Activated T-cell treated with anti-CD3 and anti-CD28 coated beads, Interleukin-2, amount 50 U/mL, for 72 hours (primary cell): ENCODE results near the gene NBAS. TPM values are rescaled to one million over a fixed set of nuclear protein-coding genes. Genes with fewer than 3 reads are reported as not detected.

ENCODE experiments used
- ATAC-seq, 2 donors: fragments of 150-1000 bp; cut with Tn5 transposase; replicated peaks in 1 of 2; 2 replicates each; pipeline ENCODE4 v1.10.0; 2021; ENCODE audit warnings: moderate library complexity in 2 of 2, mild to moderate bottlenecking in 1 of 2
- DNase-seq, 2 donors: peaks; one replicate each; pipeline ENCODE4 v3.0.0; 2021 to 2022; ENCODE audit warnings: mixed read lengths in 1 of 2
- H3K27ac Mint-ChIP-seq: one replicate; pipeline ENCODE4 v1.8.0; 2022; ENCODE audit warnings: mild to moderate bottlenecking, moderate library complexity, mixed read lengths
- H3K27me3 Mint-ChIP-seq: one replicate; pipeline ENCODE4 v1.8.0; 2022; ENCODE audit warnings: low read depth, mixed read lengths
- H3K36me3 Mint-ChIP-seq, 2 donors: one replicate each; pipeline ENCODE4 v1.8.0; 2022; ENCODE audit warnings: mixed read lengths in 2 of 2, mild to moderate bottlenecking in 1 of 2; ENCODE audit not compliant: insufficient read depth in 2 of 2
- H3K4me1 Mint-ChIP-seq: one replicate; pipeline ENCODE4 v1.8.0; 2022; ENCODE audit warnings: low read depth, mixed read lengths
- H3K4me3 Mint-ChIP-seq, 2 donors: one replicate each; pipeline ENCODE4 v1.8.0; 2022; ENCODE audit warnings: mild to moderate bottlenecking in 2 of 2, mixed read lengths in 2 of 2, moderate library complexity in 2 of 2
- H3K9me3 Mint-ChIP-seq, 2 donors: one replicate each; pipeline ENCODE4 v1.8.0; 2022; ENCODE audit warnings: mixed read lengths in 2 of 2
- total RNA-seq, 2 donors: library from RNA; stranded (reverse); gene quantifications; one replicate each; pipeline ENCODE4 v1.2.3, GENCODE V29; 2022

Gene NBAS
- total RNA-seq, 2 donors from 2014 or later = 45.9 to 50.8 TPM

- Mint-ChIP-seq H3K4me1 (peaks cover 29% of the 10 kb centered on the region), H3K36me3 (peaks cover 11 to 12% of the 10 kb centered on the region in 2 donors), H3K27ac (no peak overlapping the region), H3K9me3 (no peaks in the 10 kb centered on the region), H3K4me3 (no peak overlapping the region), H3K27me3 (peaks cover 35% of the 10 kb centered on the region)
- no peak for ATAC-seq
- no peak for DNase-seq
Observed at GRCh38 chr2:15181092-15181745, 379.9 kb downstream of the NBAS start.

DNA sequence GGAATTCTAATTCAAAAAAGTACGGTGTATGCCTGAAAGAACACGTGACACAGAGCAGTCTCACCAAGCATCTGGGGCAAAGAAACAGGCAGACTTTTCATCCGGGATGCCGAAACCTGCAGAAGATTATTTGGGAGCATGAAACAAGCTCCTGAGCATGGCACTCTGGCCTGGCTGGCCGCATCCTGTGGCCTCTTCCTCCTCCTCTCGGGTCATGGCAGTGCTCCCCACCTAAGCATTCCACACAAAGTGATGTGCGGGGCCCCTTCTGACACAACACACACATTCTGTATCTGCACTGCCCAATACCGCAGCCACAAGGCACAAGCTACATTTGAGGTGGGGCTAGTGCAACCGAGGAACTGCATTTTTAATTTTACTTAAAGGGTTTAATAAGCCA is 380.8 kb downstream of the NBAS start:
- Mint-ChIP-seq H3K27ac (no peak overlapping the region), H3K36me3 (peaks cover 11 to 20% of the 10 kb centered on the region in 2 donors), H3K4me1 (peaks cover 37% of the 10 kb centered on the region), H3K27me3 (peaks cover 43% of the 10 kb centered on the region), H3K9me3 (no peaks in the 10 kb centered on the region), H3K4me3 (no peak overlapping the region)
- DNase-seq (no peak), ATAC-seq (no peak)

DNA sequence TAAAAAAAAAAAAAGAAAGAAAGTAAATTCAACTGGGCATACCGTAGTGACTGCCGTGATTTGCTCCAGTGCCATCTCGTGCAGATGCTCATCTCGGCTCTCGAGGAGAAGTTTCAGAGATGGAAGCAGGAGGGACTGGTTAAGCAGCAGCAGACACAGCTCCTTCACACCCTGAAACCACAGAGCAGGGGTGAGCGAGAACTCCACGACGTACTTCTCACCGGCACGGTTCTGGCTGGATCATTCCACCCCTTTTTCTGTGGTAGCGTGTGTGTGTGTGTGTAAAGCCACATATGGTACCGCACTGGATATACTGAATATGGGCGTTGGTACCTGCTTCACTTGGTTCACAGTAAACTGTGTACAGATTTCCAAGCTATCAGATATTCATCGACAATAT is 382.2 kb downstream of the NBAS start:
- Mint-ChIP-seq H3K27ac (no peak overlapping the region), H3K4me3 (peak overlapping the region in 1 of 2 donors; percentile 61), H3K4me1 (peaks cover 45% of the 10 kb centered on the region), H3K36me3 (peaks cover 11 to 22% of the 10 kb centered on the region in 2 donors), H3K27me3 (peaks cover 45% of the 10 kb centered on the region), H3K9me3 (no peaks in the 10 kb centered on the region)
- DNase-seq (no peak), ATAC-seq (no peak)

- Mint-ChIP-seq H3K36me3 (peaks cover 8 to 24% of the 10 kb centered on the region in 2 donors), H3K4me3 (peak overlapping the region; percentile 54 to 81), H3K27ac (peak overlapping the region; percentile 90), H3K27me3 (peaks cover 53% of the 10 kb centered on the region), H3K4me1 (peaks cover 61% of the 10 kb centered on the region), H3K9me3 (no peaks in the 10 kb centered on the region)
- ATAC-seq (peak; percentile 96), DNase-seq (peak; percentile 72 to 83)
Observed at GRCh38 chr2:15177103-15177502, 384.0 kb downstream of the NBAS start.

DNA sequence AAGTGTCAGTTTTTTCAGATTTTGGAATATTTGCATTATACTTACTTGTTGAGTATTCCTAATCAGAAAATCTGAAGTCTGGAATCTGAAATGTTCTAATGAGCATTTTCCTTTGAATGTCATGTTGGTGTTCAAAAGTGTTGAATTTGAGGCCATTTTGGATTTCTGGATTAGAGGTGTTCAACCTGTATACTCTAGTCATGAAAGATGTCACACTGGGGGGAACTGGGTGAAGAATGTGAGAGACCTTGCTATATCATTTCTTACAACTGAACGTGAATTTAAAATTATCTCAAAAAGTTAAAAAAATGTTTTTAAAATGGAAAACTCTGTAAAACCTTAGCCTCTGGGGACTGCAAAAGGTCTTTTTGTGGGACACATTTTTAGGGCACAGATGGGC is 384.5 kb downstream of the NBAS start:
- Mint-ChIP-seq H3K36me3 (peaks cover 8 to 24% of the 10 kb centered on the region in 2 donors), H3K9me3 (no peaks in the 10 kb centered on the region), H3K4me1 (peaks cover 61% of the 10 kb centered on the region), H3K4me3 (peak overlapping the region; percentile 16 to 81), H3K27me3 (peaks cover 53% of the 10 kb centered on the region), H3K27ac (no peak overlapping the region)
- ATAC-seq = peak; percentile 1 to 2
- DNase-seq = no peak

DNA sequence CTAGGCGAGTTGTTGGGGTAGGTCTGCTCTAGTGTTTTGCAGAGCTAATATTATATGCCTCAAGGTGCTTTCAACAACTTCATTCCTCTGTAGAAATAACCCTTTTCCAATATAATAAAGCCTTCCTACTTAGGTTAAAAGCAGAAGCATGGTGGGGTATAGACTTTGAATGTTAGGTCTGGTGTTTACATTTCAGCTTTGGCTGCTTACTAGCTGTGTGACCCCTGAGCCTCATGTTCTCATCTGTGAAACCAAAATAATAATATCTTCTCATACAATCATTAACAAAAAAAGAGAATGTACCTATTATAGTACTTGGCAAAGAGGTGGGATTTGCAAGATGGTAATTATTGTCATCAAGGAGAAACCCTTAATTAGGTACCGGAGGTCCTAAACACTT is 386.6 kb downstream of the NBAS start:
- peaks cover 61% of the 10 kb centered on the region for H3K4me1 Mint-ChIP-seq

GRCh38 chr2:15173501-15173900 is 387.6 kb downstream of the NBAS start:
- peak; percentile 16 to 40 for DNase-seq
- ATAC-seq = peak; percentile 7 to 8
- peak overlapping the region in 1 of 2 donors; percentile 42 for H3K4me3 Mint-ChIP-seq
- H3K4me1 Mint-ChIP-seq = peaks cover 55% of the 10 kb centered on the region
- no peaks in the 10 kb centered on the region for H3K9me3 Mint-ChIP-seq
- peaks cover 1 to 30% of the 10 kb centered on the region in 2 donors for H3K36me3 Mint-ChIP-seq
- peaks cover 22% of the 10 kb centered on the region for H3K27me3 Mint-ChIP-seq
- no peak overlapping the region for H3K27ac Mint-ChIP-seq

More for the DNA sequence above, 386.6 kb downstream of the NBAS start:
- DNase-seq (no peak), ATAC-seq (no peak)
- Mint-ChIP-seq H3K27ac (no peak overlapping the region), H3K36me3 (peaks cover 4 to 28% of the 10 kb centered on the region in 2 donors), H3K27me3 (peaks cover 32% of the 10 kb centered on the region), H3K9me3 (no peaks in the 10 kb centered on the region), H3K4me3 (no peak overlapping the region)

DNA sequence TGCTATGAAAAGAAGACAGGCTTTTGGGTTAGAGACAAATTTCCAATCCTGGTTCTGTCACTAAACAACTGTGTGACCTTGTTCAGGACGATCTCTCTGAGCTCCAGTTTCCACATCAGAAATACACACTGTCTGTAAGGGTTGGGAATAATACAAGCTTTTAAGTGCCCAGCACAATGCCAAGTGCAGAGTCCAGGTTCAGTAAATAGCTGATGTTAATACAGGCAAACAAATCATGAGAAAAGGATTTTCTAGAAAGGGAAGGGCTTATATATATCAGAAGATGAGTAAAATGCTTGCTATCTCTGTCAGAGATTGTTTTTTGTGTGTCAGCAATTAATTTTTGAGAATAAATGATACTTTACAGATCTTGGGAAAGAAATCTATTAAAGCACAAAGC is 388.3 kb downstream of the NBAS start:
- Mint-ChIP-seq H3K27me3 (peaks cover 17% of the 10 kb centered on the region), H3K36me3 (peaks cover 0 to 28% of the 10 kb centered on the region in 2 donors), H3K9me3 (no peaks in the 10 kb centered on the region), H3K4me3 (no peak overlapping the region), H3K4me1 (peaks cover 48% of the 10 kb centered on the region), H3K27ac (no peak overlapping the region)
- DNase-seq = no peak
- no peak for ATAC-seq

DNA sequence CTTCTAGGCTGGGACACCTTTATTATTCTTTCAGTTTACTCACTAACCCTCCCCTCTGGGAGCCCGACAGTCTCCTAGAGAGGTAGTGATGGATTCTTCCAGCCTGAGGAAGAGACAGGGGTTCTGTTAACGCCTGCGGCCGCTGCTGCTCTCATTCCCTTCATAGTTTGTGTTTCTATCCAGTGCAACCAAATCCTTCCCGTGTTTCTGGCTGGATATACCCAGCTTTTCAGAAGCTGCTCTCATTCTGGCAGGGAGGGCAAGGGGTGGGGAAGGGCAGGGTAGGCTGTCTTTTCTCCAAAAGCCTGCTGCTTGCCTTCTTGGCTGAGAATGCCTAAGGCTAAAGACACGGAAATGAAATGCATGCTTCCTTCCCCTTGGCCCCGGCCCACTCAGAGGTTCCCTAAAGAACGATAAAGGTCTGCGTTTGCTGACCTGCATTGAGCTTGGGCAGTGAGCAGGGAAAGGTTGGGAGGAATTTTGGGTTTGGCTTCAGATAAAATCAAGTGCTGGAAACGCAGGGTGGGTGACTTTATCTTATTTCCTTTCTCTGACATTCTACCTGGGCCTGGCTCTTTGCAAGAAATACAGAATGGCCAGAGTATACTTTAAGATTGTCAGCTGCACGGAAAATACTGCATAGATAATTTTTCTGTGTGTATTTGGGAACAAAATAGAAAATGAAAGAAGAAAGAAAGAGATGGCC is 390.9 kb downstream of the NBAS start:
- Mint-ChIP-seq H3K9me3 (no peaks in the 10 kb centered on the region), H3K27ac (no peak overlapping the region), H3K4me3 (no peak overlapping the region), H3K36me3 (peaks cover 0 to 12% of the 10 kb centered on the region in 2 donors), H3K27me3 (peaks cover 8% of the 10 kb centered on the region), H3K4me1 (peaks cover 22% of the 10 kb centered on the region)
- DNase-seq = no peak
- no peak for ATAC-seq

DNA sequence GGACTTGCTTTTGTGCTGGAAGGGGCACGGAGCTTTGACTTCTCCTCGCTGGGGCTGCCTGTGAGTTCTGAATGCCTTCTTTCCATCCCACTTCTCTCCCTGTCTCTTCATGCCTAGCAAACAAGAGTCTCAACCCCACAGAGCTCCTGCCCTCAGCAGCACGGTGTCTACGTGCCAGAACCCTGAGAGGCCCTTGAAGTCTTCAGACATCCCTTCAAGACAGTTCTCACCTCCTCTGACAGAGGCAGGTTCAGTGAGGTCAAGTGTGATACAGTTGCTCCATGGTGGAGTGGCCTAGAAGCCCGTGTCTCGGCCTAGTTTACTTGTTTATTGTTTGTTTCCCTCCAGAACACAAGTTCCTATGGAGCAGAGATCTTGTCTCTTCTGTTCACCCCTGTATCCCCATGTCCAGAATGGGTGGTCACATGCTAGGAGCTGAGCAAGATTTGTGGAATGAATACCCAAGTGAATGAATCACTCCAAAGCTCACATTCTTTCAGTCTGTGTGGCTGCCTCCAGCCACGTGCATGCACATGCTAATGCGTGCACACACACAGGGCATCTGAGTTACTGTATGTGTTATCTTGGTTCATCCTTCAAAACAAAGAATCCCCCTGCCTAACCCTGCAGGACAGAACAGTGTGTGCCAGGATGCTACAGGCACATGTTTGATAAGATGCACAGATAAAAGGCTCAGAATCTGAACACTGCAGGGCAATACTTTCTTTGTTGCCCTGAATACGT is 391.6 kb downstream of the NBAS start:
- H3K27me3 Mint-ChIP-seq = peaks cover 7% of the 10 kb centered on the region
- H3K27ac Mint-ChIP-seq = no peak overlapping the region
- ATAC-seq (peak in 1 of 2 donors; percentile 21), DNase-seq (no peak)
- H3K36me3 Mint-ChIP-seq = peaks cover 0 to 12% of the 10 kb centered on the region in 2 donors
- H3K4me3 Mint-ChIP-seq = no peak overlapping the region
- H3K9me3 Mint-ChIP-seq = no peaks in the 10 kb centered on the region
- H3K4me1 Mint-ChIP-seq = peaks cover 20% of the 10 kb centered on the region

DNA sequence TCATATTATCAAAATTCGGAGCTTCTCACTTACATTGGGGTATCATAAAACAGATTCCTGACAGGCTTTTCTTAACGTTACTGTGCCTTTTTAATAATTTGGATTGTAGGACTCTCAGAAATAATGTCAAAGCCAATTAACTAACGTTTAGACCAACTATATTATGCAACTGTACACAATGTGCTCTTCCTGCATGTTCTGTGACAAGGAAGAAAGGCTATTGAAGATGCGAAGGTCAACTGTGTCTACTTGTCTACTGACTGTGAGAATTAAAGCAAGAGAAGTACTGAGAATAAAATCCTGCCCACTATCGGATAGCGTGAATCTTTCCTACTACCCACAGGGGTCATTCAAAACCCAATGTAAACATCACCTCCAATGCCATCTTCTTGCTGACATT is 393.0 kb downstream of the NBAS start:
- Mint-ChIP-seq H3K27ac (no peak overlapping the region), H3K4me3 (no peak overlapping the region), H3K9me3 (no peaks in the 10 kb centered on the region), H3K27me3 (peaks cover 12% of the 10 kb centered on the region), H3K4me1 (peaks cover 9% of the 10 kb centered on the region), H3K36me3 (peaks cover 0 to 7% of the 10 kb centered on the region in 2 donors)
- DNase-seq = no peak
- ATAC-seq = no peak

DNA sequence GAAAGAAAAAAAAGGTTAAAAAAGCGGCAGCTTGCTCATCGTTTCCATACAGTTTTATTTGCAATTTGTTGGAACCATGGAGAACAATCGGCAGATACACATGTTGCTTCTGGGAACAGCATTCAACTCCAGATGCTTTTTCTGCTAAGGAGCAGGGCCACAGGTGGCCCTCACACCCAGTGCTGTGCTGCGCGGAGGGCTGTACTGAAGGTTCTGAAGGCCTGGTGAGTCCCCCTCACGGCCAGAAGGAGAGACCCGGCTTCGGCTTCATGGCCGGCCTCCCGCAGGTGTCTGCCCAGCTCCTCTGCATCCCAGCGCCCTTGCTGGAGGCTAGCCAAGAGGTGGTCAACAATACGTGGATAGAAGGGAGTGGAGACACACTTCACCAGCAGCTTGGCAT is 394.3 kb downstream of the NBAS start:
- Mint-ChIP-seq H3K9me3 (no peaks in the 10 kb centered on the region), H3K36me3 (peaks cover 0 to 7% of the 10 kb centered on the region in 2 donors), H3K4me3 (no peak overlapping the region), H3K4me1 (no peaks in the 10 kb centered on the region), H3K27ac (no peak overlapping the region), H3K27me3 (peaks cover 18% of the 10 kb centered on the region)
- DNase-seq = no peak
- no peak for ATAC-seq

- Mint-ChIP-seq H3K27me3 (peaks cover 40% of the 10 kb centered on the region), H3K4me1 (peaks cover 7% of the 10 kb centered on the region), H3K36me3 (no peaks in the 10 kb centered on the region), H3K9me3 (no peaks in the 10 kb centered on the region), H3K27ac (no peak overlapping the region), H3K4me3 (no peak overlapping the region)
- no peak for DNase-seq
- no peak for ATAC-seq
Observed at GRCh38 chr2:15163326-15163725, 397.8 kb downstream of the NBAS start.
